Brain pericyte (primary cell): ENCODE measurements around the gene SKP1.
"Not testable (repeated sequence)": the region's sequence is repeated elsewhere in the genome, so short reads cannot be mapped to it uniquely, and the experiment has no call there.

ENCODE experiments used
- DNase-seq: peaks from one replicate; pipeline ENCODE4 v3.0.0-alpha.2; 2012; ENCODE audit warnings: low read depth, low spot score

The SKP1 gene

GRCh38 chr5:134176511-134177368, at the start of gene SKP1:
TSS of gene SKP1 (minus strand) at chr5:134176950. CDS start at chr5:134174022, 2,928 bp downstream.
- DNase-seq = peak; percentile 40

GRCh38 chr5:134225780-134226440, 49.2 kb upstream of the SKP1 start, which contains the start of gene PPP2CA:
TSS of gene PPP2CA (minus strand) at chr5:134226073. CDS start at chr5:134225861, 212 bp downstream.
- peak; percentile 97 for DNase-seq

- no peak for DNase-seq
Measured at GRCh38 chr5:134224888-134225779, 48.4 kb upstream of the SKP1 start.

GRCh38 chr5:134223406-134224248, 46.9 kb upstream of the SKP1 start:
- no peak for DNase-seq

GRCh38 chr5:134221690-134222089, 44.9 kb upstream of the SKP1 start:
- not testable (repeated sequence) for DNase-seq

GRCh38 chr5:134215757-134216156, 39.0 kb upstream of the SKP1 start:
- DNase-seq = no peak

GRCh38 chr5:134211263-134212031, 34.7 kb upstream of the SKP1 start:
- DNase-seq = not testable (repeated sequence)

GRCh38 chr5:134209477-134210245, 32.9 kb upstream of the SKP1 start:
- DNase-seq = no peak

- DNase-seq = no peak
Measured at GRCh38 chr5:134207696-134208095, 30.9 kb upstream of the SKP1 start.

GRCh38 chr5:134206627-134207160, 29.9 kb upstream of the SKP1 start:
- no peak for DNase-seq

GRCh38 chr5:134204575-134204974, 27.8 kb upstream of the SKP1 start:
- DNase-seq = no peak

GRCh38 chr5:134203630-134204029, 26.9 kb upstream of the SKP1 start:
- no peak for DNase-seq

- DNase-seq = no peak
Measured at GRCh38 chr5:134195666-134196065, 18.9 kb upstream of the SKP1 start.

GRCh38 chr5:134189031-134189430, 12.3 kb upstream of the SKP1 start:
- DNase-seq = no peak

GRCh38 chr5:134188092-134188491, 11.3 kb upstream of the SKP1 start:
- no peak for DNase-seq

GRCh38 chr5:134184155-134185135, 7.7 kb upstream of the SKP1 start:
- DNase-seq = no peak

- DNase-seq = no peak
Measured at GRCh38 chr5:134183481-134183880, 6.7 kb upstream of the SKP1 start.

GRCh38 chr5:134178096-134178419, 1.3 kb upstream of the SKP1 start:
- no peak for DNase-seq
